Nephron progenitor cell (in vitro differentiated cells): ENCODE measurements around the gene ADAM17.
"Not testable (repeated sequence)": the region's sequence is repeated elsewhere in the genome, so short reads cannot be mapped to it uniquely, and the experiment has no call there.

Experiments
- DNase-seq: peaks from one replicate; pipeline ENCODE4 v3.0.0; 2021
- H3K27ac Mint-ChIP-seq: 2 replicates; pipeline ENCODE4 v1.8.0; 2021; ENCODE audit warnings: mild to moderate bottlenecking, moderate library complexity, mixed read lengths
- H3K27me3 Mint-ChIP-seq: 2 replicates; pipeline ENCODE4 v1.8.0; 2021; ENCODE audit warnings: mild to moderate bottlenecking, low read depth, mixed read lengths; ENCODE audit not compliant: poor library complexity
- H3K36me3 Mint-ChIP-seq: 2 replicates; pipeline ENCODE4 v1.8.0; 2021; ENCODE audit warnings: low read depth, mixed read lengths
- H3K4me1 Mint-ChIP-seq: 2 replicates; pipeline ENCODE4 v1.8.0; 2021; ENCODE audit warnings: mixed read lengths
- H3K4me3 Mint-ChIP-seq: 2 replicates; pipeline ENCODE4 v1.8.0; 2021; ENCODE audit warnings: mild to moderate bottlenecking, moderate library complexity, mixed read lengths
- H3K9me3 Mint-ChIP-seq: 2 replicates; pipeline ENCODE4 v1.8.0; 2021; ENCODE audit warnings: mild to moderate bottlenecking, moderate library complexity, mixed read lengths
- TF ChIP-seq, protein P1 (sequence below): fragments of 200-600 bp; sonication (generic); IDR thresholded peaks from 2 replicates; pipeline ENCODE4 v1.5.0; 2021; ENCODE audit warnings: antibody characterized with exemption

Gene ADAM17

GRCh38 chr2:9524291-9524690, 31.3 kb downstream of the ADAM17 start:
- no peak for DNase-seq
- TF ChIP-seq, protein P1, sequence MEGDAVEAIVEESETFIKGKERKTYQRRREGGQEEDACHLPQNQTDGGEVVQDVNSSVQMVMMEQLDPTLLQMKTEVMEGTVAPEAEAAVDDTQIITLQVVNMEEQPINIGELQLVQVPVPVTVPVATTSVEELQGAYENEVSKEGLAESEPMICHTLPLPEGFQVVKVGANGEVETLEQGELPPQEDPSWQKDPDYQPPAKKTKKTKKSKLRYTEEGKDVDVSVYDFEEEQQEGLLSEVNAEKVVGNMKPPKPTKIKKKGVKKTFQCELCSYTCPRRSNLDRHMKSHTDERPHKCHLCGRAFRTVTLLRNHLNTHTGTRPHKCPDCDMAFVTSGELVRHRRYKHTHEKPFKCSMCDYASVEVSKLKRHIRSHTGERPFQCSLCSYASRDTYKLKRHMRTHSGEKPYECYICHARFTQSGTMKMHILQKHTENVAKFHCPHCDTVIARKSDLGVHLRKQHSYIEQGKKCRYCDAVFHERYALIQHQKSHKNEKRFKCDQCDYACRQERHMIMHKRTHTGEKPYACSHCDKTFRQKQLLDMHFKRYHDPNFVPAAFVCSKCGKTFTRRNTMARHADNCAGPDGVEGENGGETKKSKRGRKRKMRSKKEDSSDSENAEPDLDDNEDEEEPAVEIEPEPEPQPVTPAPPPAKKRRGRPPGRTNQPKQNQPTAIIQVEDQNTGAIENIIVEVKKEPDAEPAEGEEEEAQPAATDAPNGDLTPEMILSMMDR = no peak
- Mint-ChIP-seq H3K27me3 (peaks cover 6% of the 10 kb centered on the region), H3K36me3 (peaks cover 85% of the 10 kb centered on the region), H3K27ac (no peak overlapping the region), H3K4me1 (no peaks in the 10 kb centered on the region), H3K9me3 (no peaks in the 10 kb centered on the region), H3K4me3 (no peak overlapping the region)

GRCh38 chr2:9519250-9519649, 36.4 kb downstream of the ADAM17 start:
- TF ChIP-seq, protein P1 = no peak
- no peaks in the 10 kb centered on the region for H3K4me1 Mint-ChIP-seq
- no peak overlapping the region for H3K4me3 Mint-ChIP-seq

DNA sequence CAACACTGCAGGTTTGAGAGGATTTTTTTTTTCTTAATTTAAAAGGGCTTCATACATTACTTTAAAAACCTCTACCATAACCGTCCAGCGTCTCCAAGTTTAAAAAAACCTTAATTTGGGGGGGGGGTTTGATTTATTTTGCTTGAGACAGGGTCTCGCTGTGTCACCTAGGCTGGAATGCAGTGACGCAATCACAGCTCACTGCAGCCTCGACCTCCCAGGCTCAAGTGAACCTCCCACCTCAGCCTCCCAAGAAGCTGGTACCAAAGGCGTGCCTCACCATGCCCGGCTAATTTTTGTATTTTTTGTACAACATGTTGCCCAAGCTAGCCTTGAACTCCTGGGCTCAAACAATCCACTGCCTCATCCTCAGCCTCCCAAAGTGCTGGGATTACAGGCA, 36.9 kb downstream of the ADAM17 start:
- Mint-ChIP-seq H3K36me3 (peaks cover 72% of the 10 kb centered on the region), H3K27me3 (no peaks in the 10 kb centered on the region), H3K9me3 (no peaks in the 10 kb centered on the region), H3K27ac (no peak overlapping the region), H3K4me1 (no peaks in the 10 kb centered on the region), H3K4me3 (no peak overlapping the region)
- DNase-seq = no peak
- TF ChIP-seq, protein P1 = no peak

More at GRCh38 chr2:9519250-9519649, 36.4 kb downstream of the ADAM17 start:
- H3K27ac Mint-ChIP-seq = no peak overlapping the region
- peaks cover 73% of the 10 kb centered on the region for H3K36me3 Mint-ChIP-seq
- no peak for DNase-seq
- no peaks in the 10 kb centered on the region for H3K9me3 Mint-ChIP-seq
- no peaks in the 10 kb centered on the region for H3K27me3 Mint-ChIP-seq

GRCh38 chr2:9518163-9518562, 37.5 kb downstream of the ADAM17 start:
- no peaks in the 10 kb centered on the region for H3K4me1 Mint-ChIP-seq
- no peak for DNase-seq
- no peaks in the 10 kb centered on the region for H3K27me3 Mint-ChIP-seq
- no peak overlapping the region for H3K4me3 Mint-ChIP-seq
- H3K27ac Mint-ChIP-seq = no peak overlapping the region
- no peaks in the 10 kb centered on the region for H3K9me3 Mint-ChIP-seq
- TF ChIP-seq, protein P1 = no peak
- peaks cover 72% of the 10 kb centered on the region for H3K36me3 Mint-ChIP-seq

GRCh38 chr2:9517118-9517782, 38.4 kb downstream of the ADAM17 start:
- no peaks in the 10 kb centered on the region for H3K4me1 Mint-ChIP-seq
- TF ChIP-seq, protein P1 = no peak
- H3K27me3 Mint-ChIP-seq = no peaks in the 10 kb centered on the region
- no peak for DNase-seq
- H3K36me3 Mint-ChIP-seq = peaks cover 76% of the 10 kb centered on the region
- H3K4me3 Mint-ChIP-seq = no peak overlapping the region
- no peak overlapping the region for H3K27ac Mint-ChIP-seq
- no peaks in the 10 kb centered on the region for H3K9me3 Mint-ChIP-seq

DNA sequence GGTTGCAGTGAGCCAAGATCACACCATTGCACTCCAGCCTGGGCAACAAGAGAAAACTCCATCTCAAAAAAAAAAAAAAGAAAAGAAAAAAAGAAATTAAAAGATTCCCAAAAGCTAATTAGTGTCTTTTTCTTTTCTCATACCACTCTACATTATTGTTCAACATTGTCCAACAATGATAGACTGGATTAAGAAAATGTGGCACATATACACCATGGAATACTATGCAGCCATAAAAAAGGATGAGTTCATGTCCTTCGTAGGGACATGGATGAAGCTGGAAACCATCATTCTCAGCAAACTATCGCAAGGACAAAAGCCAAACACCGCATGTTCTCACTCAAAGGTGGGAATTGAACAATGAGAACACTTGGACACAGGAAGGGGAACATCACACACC, 41.7 kb downstream of the ADAM17 start:
- peaks cover 61% of the 10 kb centered on the region for H3K36me3 Mint-ChIP-seq
- H3K27ac Mint-ChIP-seq, H3K4me1 Mint-ChIP-seq, H3K27me3 Mint-ChIP-seq, DNase-seq, H3K4me3 Mint-ChIP-seq, H3K9me3 Mint-ChIP-seq: not testable (repeated sequence)
